Ovary (tissue), 9 donors: ENCODE measurements around the gene MYRF. TPM values are rescaled to one million over a fixed set of nuclear protein-coding genes. Genes with fewer than 3 reads are reported as not detected.

ENCODE experiments used
- DNase-seq, 5 donors: peaks; one replicate each; pipeline ENCODE4 v3.0.0-alpha.2; 2019 to 2020
- H3K27ac ChIP-seq, 2 donors: fragments of 200-600 bp; one replicate each; pipeline versions ENCODE4 v1.5.1 to v1.8.0; 2019 to 2022
- H3K27me3 ChIP-seq: fragments of 200-600 bp; one replicate; pipeline ENCODE4 v1.8.0; 2022
- H3K36me3 ChIP-seq: fragments of 200-600 bp; sonication (generic); one replicate; pipeline ENCODE4 v1.5.1; 2019
- H3K4me1 ChIP-seq: one replicate; pipeline ENCODE4 v1.8.1; 2013; ENCODE audit warnings: mild to moderate bottlenecking, moderate library complexity; ENCODE audit not compliant: insufficient read depth
- H3K4me3 ChIP-seq: fragments of 200-600 bp; sonication (generic); one replicate; pipeline ENCODE4 v1.5.1; 2017
- H3K9me3 ChIP-seq, 2 donors: fragments of 200-600 bp in 1 of 2; sonication (generic) in 1 of 2; one replicate each; pipeline versions ENCODE4 v1.5.1 to v1.8.1; 2013 to 2019; ENCODE audit warnings: mild to moderate bottlenecking in 1 of 2, moderate library complexity in 1 of 2
- CTCF ChIP-seq, 3 donors: fragments of 450-650 bp in 2 of 3; fragments of 200-600 bp in 1 of 3; IDR thresholded peaks; one replicate each; pipeline versions ENCODE4 v1.5.1 to v1.8.0; 2016 to 2022; ENCODE audit warnings: antibody characterized with exemption in 3 of 3, mild to moderate bottlenecking in 1 of 3
- EP300 ChIP-seq: sonication (generic); formaldehyde crosslinking; IDR thresholded peaks from one replicate; pipeline ENCODE4 v1.6.1; 2017; ENCODE audit warnings: antibody characterized with exemption
- POLR2A ChIP-seq: fragments of 450-650 bp; IDR thresholded peaks from one replicate; pipeline ENCODE4 v1.6.1; 2017; ENCODE audit warnings: antibody characterized with exemption, mild to moderate bottlenecking, moderate library complexity
- WGBS, 3 donors: extraction: QIAGEN DNeasy Blood & Tissue Kit in 1 of 3; methylation state at CpG; one replicate each; pipeline versions ENCODE4 v1.1.5 to v1.1.7; 2013 to 2017; 5-methylcytosine and 5-hydroxymethylcytosine counted together
- intact Hi-C, 4 donors: fragments of 100-400 bp; cut with DNase I; formaldehyde crosslinking; loops; one replicate each; pipeline versions ENCODE4 v1.11.0 to v1.15.1; 2022 to 2023
- polyA plus RNA-seq, 2 donors: library from polyadenylated mRNA; stranded (reverse); fragments of 200-250 nt in 1 of 2; fragments of 350-450 nt in 1 of 2; fragmentation: Illumina TruSeq in 1 of 2; extraction: RNeasy Lipid Tissue Mini Kit (QIAGEN cat#74804) in 1 of 2; gene quantifications; one replicate each; pipeline ENCODE4 v1.2.3, GENCODE V29; 2013 to 2014
- total RNA-seq, 7 donors: library from RNA; depleted of rRNA in 2 of 7; stranded (reverse); fragments of >200 nt in 2 of 7; fragmentation: NEBNext Ultra II Directional in 3 of 7; extraction: Animal tissue kit (Norgen Biotek cat#: 25700) in 3 of 7; gene quantifications; one replicate each; pipeline versions ENCODE4 v1.1.0 to v1.2.4, GENCODE V29; 2016 to 2023
- donor health status: DM: no; HTN: no; CAD: no; lungs with moderate emphysema.
- donor health status: DM: no; HTN: no; CAD: no.
- donor health status: Bipolar disorder and iron deficiency.
- donor health status: DM: yes; HTN: yes; CAD: no.
- donor health status: DM: no; HTN: no; CAD: no.
- donor health status: DM: yes; HTN: yes; CAD: no.

Gene MYRF
- total and polyA plus RNA-seq, 9 donors = 6.6 to 109 (median 23.3) TPM

GRCh38 chr11:61737131-61737530 lies 15.3 kb upstream of the MYRF start:
- Histone ChIP-seq H3K36me3 (no peaks in the 10 kb centered on the region), H3K4me3 (no peak overlapping the region), H3K27ac (no peak overlapping the region), H3K27me3 (no peaks in the 10 kb centered on the region), H3K4me1 (no peaks in the 10 kb centered on the region), H3K9me3 (no peaks in the 10 kb centered on the region)
- intact Hi-C loops = loop anchor here in 2 of 4 donors (10.0 kb wide), 1 partner anchor 262 kb away; no protein-coding TSS in a partner anchor
- no peak for DNase-seq
- 89 to 95% (median 93%) methylated on average over 12 of the region's 12 CpGs for WGBS, 3 donors
- TF ChIP-seq EP300 = no peak
- TF ChIP-seq POLR2A = no peak
- TF ChIP-seq CTCF (IDR thresholded peaks at IDR 0.05) = no peak

- no peaks in the 10 kb centered on the region for H3K36me3 ChIP-seq
- no peak for TF ChIP-seq CTCF (IDR thresholded peaks at IDR 0.05)
- H3K27ac ChIP-seq = no peak overlapping the region
- H3K9me3 ChIP-seq = no peaks in the 10 kb centered on the region
- DNase-seq = no peak
- H3K4me1 ChIP-seq = no peaks in the 10 kb centered on the region
- no peaks in the 10 kb centered on the region for H3K27me3 ChIP-seq
- intact Hi-C loops = loop anchor here in 2 of 4 donors (10.0 kb wide), 1 partner anchor 263 kb away; no protein-coding TSS in a partner anchor
- 78 to 82% (median 78%) methylated on average over 23 of the region's 23 CpGs for WGBS, 3 donors
- H3K4me3 ChIP-seq = no peak overlapping the region
Measured at GRCh38 chr11:61737636-61738386, 14.6 kb upstream of the MYRF start.

- Histone ChIP-seq H3K9me3 (no peaks in the 10 kb centered on the region), H3K4me3 (no peak overlapping the region), H3K27ac (no peak overlapping the region), H3K36me3 (no peaks in the 10 kb centered on the region), H3K4me1 (no peaks in the 10 kb centered on the region), H3K27me3 (no peaks in the 10 kb centered on the region)
- intact Hi-C loops = loop anchor here in 2 of 4 donors (10.0 kb wide), 1 partner anchor 264 kb away; no protein-coding TSS in a partner anchor
- no peak for DNase-seq
- TF ChIP-seq POLR2A (no peak), CTCF (IDR thresholded peaks at IDR 0.05) (no peak), EP300 (no peak)
- 85 to 94% (median 93%) methylated on average over 6 to 7 of the region's 7 CpGs for WGBS, 3 donors
Measured at GRCh38 chr11:61738776-61739175, 13.7 kb upstream of the MYRF start.

- intact Hi-C loops = loop anchor here in 2 of 4 donors (10.0 kb wide), 1 partner anchor 265 kb away; no protein-coding TSS in a partner anchor
- H3K9me3 ChIP-seq = no peaks in the 10 kb centered on the region
- 94 to 95% (median 94%) methylated on average over 15 of the region's 15 CpGs for WGBS, 3 donors
- no peaks in the 10 kb centered on the region for H3K36me3 ChIP-seq
- H3K4me1 ChIP-seq = no peaks in the 10 kb centered on the region
- TF ChIP-seq EP300 (no peak), CTCF (IDR thresholded peaks at IDR 0.05) (no peak), POLR2A (no peak)
- H3K27me3 ChIP-seq = no peaks in the 10 kb centered on the region
- H3K4me3 ChIP-seq = no peak overlapping the region
- H3K27ac ChIP-seq = no peak overlapping the region
- DNase-seq = no peak
Measured at GRCh38 chr11:61739413-61739812, 13.0 kb upstream of the MYRF start.
